ENCODE results near the gene RNF217.
A peak's percentile ranks its signal among the peaks of the same experiment; 100 is the strongest.

Gene RNF217

DNA sequence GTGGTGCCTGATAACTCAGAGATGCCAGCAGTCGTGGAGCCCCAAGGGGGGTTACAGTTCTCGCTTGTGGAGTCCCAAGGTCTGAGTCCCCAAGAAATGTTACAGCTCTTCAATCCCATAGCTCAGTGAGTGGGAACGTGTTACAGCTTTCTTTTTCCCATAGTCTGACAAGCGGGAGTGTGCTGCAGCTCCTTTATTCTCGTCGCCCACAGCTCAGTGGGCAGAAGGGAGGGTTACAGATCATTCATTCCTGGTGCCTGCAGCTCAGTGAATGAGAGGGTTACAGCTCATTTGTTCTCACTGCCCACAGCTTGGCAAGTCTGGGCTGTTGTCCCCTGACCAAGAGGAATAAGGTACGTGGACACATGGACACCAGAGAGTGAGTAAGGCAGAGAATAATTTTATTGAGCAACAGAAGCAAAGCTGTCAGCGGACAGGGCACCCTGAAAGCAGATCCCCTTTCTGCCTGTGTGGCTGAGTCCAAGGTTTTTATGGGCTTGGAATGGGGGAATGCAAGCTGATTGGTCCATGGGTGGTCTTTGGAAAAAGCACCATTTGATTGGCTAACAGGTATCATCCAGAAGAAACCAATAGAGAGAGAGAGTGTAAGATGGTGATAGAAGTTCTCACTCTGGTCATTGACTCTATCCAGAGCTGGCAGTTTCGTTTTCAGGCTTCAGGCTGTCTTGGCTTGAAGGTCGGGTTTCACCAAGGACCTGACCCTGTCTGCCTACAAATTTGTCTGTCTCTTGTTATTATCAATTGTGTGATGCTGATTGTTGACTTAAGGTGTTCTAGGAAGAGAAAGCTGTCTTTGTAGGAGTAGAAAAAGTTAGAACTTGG is 16.4 kb downstream of the RNF217 start:
- Histone ChIP-seq H2BK15ac (ENCODE audit: low read depth, poor library complexity, severe bottlenecking) (no peak overlapping the region), H4K8ac (ENCODE audit: low read length) (no peak overlapping the region), H3K4ac (ENCODE audit: low read depth in 1 of 2, low read length in 2 of 2) (peak overlapping the region in 1 of 2 experiments; percentile 40), H2BK120ac (ENCODE audit: low read depth, low read length) (no peak overlapping the region), H3K9ac (ENCODE audit: low read length) (no peak overlapping the region), H2BK12ac (ENCODE audit: low read length in 2 of 2) (peak overlapping the region in 1 of 2 experiments; percentile 91), H2BK5ac (ENCODE audit: low read depth, low read length, poor library complexity, severe bottlenecking) (no peak overlapping the region), H3K4me1 (ENCODE audit: control insufficient read depth, insufficient read depth, low read depth, low read length) (peaks cover 14% of the 10 kb centered on the region), H3K9me3 (ENCODE audit: control insufficient read depth, low read length) (peaks cover 10% of the 10 kb centered on the region), H2AFZ (ENCODE audit: low read depth, low read length) (no peak overlapping the region), H3K18ac (ENCODE audit: low read depth in 1 of 2, low read length in 2 of 2) (peak overlapping the region; percentile 72 to 80), H3K14ac (ENCODE audit: low read length in 2 of 2) (peak overlapping the region in 1 of 2 experiments; percentile 80), H3K36me3 (ENCODE audit: control insufficient read depth in 1 of 2, insufficient read depth in 2 of 2, low read depth in 1 of 2, low read length in 2 of 2) (peaks cover 14 to 18% of the 10 kb centered on the region in 2 experiments), H3K27me3 (ENCODE audit: control insufficient read depth in 1 of 2, insufficient read depth in 1 of 2, low read length in 2 of 2) (no peaks in the 10 kb centered on the region), H3K4me3 (ENCODE audit: insufficient read depth in 1 of 2, low read depth in 1 of 2, low read length in 2 of 2) (no peak overlapping the region), H3K79me1 (replicated peaks; ENCODE audit: low read length, poor library complexity, severe bottlenecking) (peaks cover 7% of the 10 kb centered on the region), H3K27ac (ENCODE audit: low read length, poor library complexity, severe bottlenecking) (peak overlapping the region; percentile 62), H4K91ac (ENCODE audit: low read length) (peak overlapping the region; percentile 25), H3K23ac (ENCODE audit: low read length in 2 of 2) (no peak overlapping the region), H3K4me2 (ENCODE audit: low read length, poor library complexity, severe bottlenecking) (no peak overlapping the region), H2AK5ac (ENCODE audit: low read length, severe bottlenecking) (peak overlapping the region; percentile 86)
- no peak for DNase-seq
- 97% methylated on average over 10 of the region's 10 CpGs for WGBS

- no peak overlapping the region for H2BK12ac ChIP-seq (ENCODE audit: low read length in 2 of 2)
Measured at GRCh38 chr6:124979294-124979678, 17.0 kb downstream of the RNF217 start.

GRCh38 chr6:124982669-124983068 is 20.4 kb downstream of the RNF217 start:
- Histone ChIP-seq H4K8ac (ENCODE audit: low read length) (no peak overlapping the region), H3K27ac (ENCODE audit: low read length, poor library complexity, severe bottlenecking) (no peak overlapping the region), H3K14ac (ENCODE audit: low read length in 2 of 2) (no peak overlapping the region), H3K36me3 (ENCODE audit: control insufficient read depth in 1 of 2, insufficient read depth in 2 of 2, low read depth in 1 of 2, low read length in 2 of 2) (peaks cover 12% of the 10 kb centered on the region in 2 experiments), H2AK5ac (ENCODE audit: low read length, severe bottlenecking) (no peak overlapping the region), H3K79me1 (replicated peaks; ENCODE audit: low read length, poor library complexity, severe bottlenecking) (peaks cover 7% of the 10 kb centered on the region), H2BK15ac (ENCODE audit: low read depth, poor library complexity, severe bottlenecking) (no peak overlapping the region), H2BK12ac (ENCODE audit: low read length in 2 of 2) (no peak overlapping the region), H4K91ac (ENCODE audit: low read length) (no peak overlapping the region), H2BK5ac (ENCODE audit: low read depth, low read length, poor library complexity, severe bottlenecking) (no peak overlapping the region), H3K4me2 (ENCODE audit: low read length, poor library complexity, severe bottlenecking) (no peak overlapping the region), H2BK120ac (ENCODE audit: low read depth, low read length) (no peak overlapping the region), H3K23ac (ENCODE audit: low read length in 2 of 2) (no peak overlapping the region), H3K9ac (ENCODE audit: low read length) (no peak overlapping the region), H3K4ac (ENCODE audit: low read depth in 1 of 2, low read length in 2 of 2) (no peak overlapping the region), H3K9me3 (ENCODE audit: control insufficient read depth, low read length) (peaks cover 10% of the 10 kb centered on the region), H3K4me3 (ENCODE audit: insufficient read depth in 1 of 2, low read depth in 1 of 2, low read length in 2 of 2) (no peak overlapping the region), H3K27me3 (ENCODE audit: control insufficient read depth in 1 of 2, insufficient read depth in 1 of 2, low read length in 2 of 2) (no peaks in the 10 kb centered on the region), H3K4me1 (ENCODE audit: control insufficient read depth, insufficient read depth, low read depth, low read length) (peaks cover 18% of the 10 kb centered on the region), H2AFZ (ENCODE audit: low read depth, low read length) (no peak overlapping the region), H3K18ac (ENCODE audit: low read depth in 1 of 2, low read length in 2 of 2) (no peak overlapping the region)
- no peak for DNase-seq

More at GRCh38 chr6:124979294-124979678, 17.0 kb downstream of the RNF217 start:
- Histone ChIP-seq H4K8ac (ENCODE audit: low read length) (peak overlapping the region; percentile 4), H3K9ac (ENCODE audit: low read length) (no peak overlapping the region), H3K79me1 (replicated peaks; ENCODE audit: low read length, poor library complexity, severe bottlenecking) (peaks cover 5% of the 10 kb centered on the region), H3K4me2 (ENCODE audit: low read length, poor library complexity, severe bottlenecking) (no peak overlapping the region), H3K18ac (ENCODE audit: low read depth in 1 of 2, low read length in 2 of 2) (peak overlapping the region in 1 of 2 experiments; percentile 11), H2BK5ac (ENCODE audit: low read depth, low read length, poor library complexity, severe bottlenecking) (no peak overlapping the region), H3K9me3 (ENCODE audit: control insufficient read depth, low read length) (peaks cover 10% of the 10 kb centered on the region), H2BK15ac (ENCODE audit: low read depth, poor library complexity, severe bottlenecking) (no peak overlapping the region), H3K23ac (ENCODE audit: low read length in 2 of 2) (no peak overlapping the region), H3K4me3 (ENCODE audit: insufficient read depth in 1 of 2, low read depth in 1 of 2, low read length in 2 of 2) (no peak overlapping the region), H3K27ac (ENCODE audit: low read length, poor library complexity, severe bottlenecking) (no peak overlapping the region), H3K36me3 (ENCODE audit: control insufficient read depth in 1 of 2, insufficient read depth in 2 of 2, low read depth in 1 of 2, low read length in 2 of 2) (peaks cover 12 to 14% of the 10 kb centered on the region in 2 experiments), H2AFZ (ENCODE audit: low read depth, low read length) (no peak overlapping the region), H2BK120ac (ENCODE audit: low read depth, low read length) (no peak overlapping the region), H3K4ac (ENCODE audit: low read depth in 1 of 2, low read length in 2 of 2) (no peak overlapping the region), H4K91ac (ENCODE audit: low read length) (peak overlapping the region; percentile 82), H2AK5ac (ENCODE audit: low read length, severe bottlenecking) (peak overlapping the region; percentile 18), H3K14ac (ENCODE audit: low read length in 2 of 2) (no peak overlapping the region), H3K27me3 (ENCODE audit: control insufficient read depth in 1 of 2, insufficient read depth in 1 of 2, low read length in 2 of 2) (no peaks in the 10 kb centered on the region), H3K4me1 (ENCODE audit: control insufficient read depth, insufficient read depth, low read depth, low read length) (peaks cover 18% of the 10 kb centered on the region)
- WGBS, result 96% methylated on average over 4 of the region's 4 CpGs
- DNase-seq, result no peak

GRCh38 chr6:124983383-124984083 is 21.3 kb downstream of the RNF217 start:
- no peak for DNase-seq
- H3K9ac ChIP-seq (ENCODE audit: low read length), result no peak overlapping the region
- peaks cover 12% of the 10 kb centered on the region for H3K4me1 ChIP-seq (ENCODE audit: control insufficient read depth, insufficient read depth, low read depth, low read length)
- H2BK12ac ChIP-seq (ENCODE audit: low read length in 2 of 2), result no peak overlapping the region
- H3K36me3 ChIP-seq (ENCODE audit: control insufficient read depth in 1 of 2, insufficient read depth in 2 of 2, low read depth in 1 of 2, low read length in 2 of 2), result peaks cover 6 to 9% of the 10 kb centered on the region in 2 experiments
- WGBS, result 100% methylated on average over 1 of the region's 2 CpGs
- peaks cover 8% of the 10 kb centered on the region for H3K79me1 ChIP-seq (replicated peaks; ENCODE audit: low read length, poor library complexity, severe bottlenecking)
- H4K8ac ChIP-seq (ENCODE audit: low read length), result no peak overlapping the region
- H3K9me3 ChIP-seq (ENCODE audit: control insufficient read depth, low read length), result peaks cover 5% of the 10 kb centered on the region
- peak overlapping the region; percentile 59 to 66 for H3K18ac ChIP-seq (ENCODE audit: low read depth in 1 of 2, low read length in 2 of 2)
- H2AFZ ChIP-seq (ENCODE audit: low read depth, low read length), result no peak overlapping the region
- no peak overlapping the region for H3K14ac ChIP-seq (ENCODE audit: low read length in 2 of 2)
- H3K4me3 ChIP-seq (ENCODE audit: insufficient read depth in 1 of 2, low read depth in 1 of 2, low read length in 2 of 2), result no peak overlapping the region
- no peak overlapping the region for H3K23ac ChIP-seq (ENCODE audit: low read length in 2 of 2)
- H2BK5ac ChIP-seq (ENCODE audit: low read depth, low read length, poor library complexity, severe bottlenecking), result no peak overlapping the region
- peak overlapping the region; percentile 98 for H2AK5ac ChIP-seq (ENCODE audit: low read length, severe bottlenecking)
- H3K4ac ChIP-seq (ENCODE audit: low read depth in 1 of 2, low read length in 2 of 2), result peak overlapping the region in 1 of 2 experiments; percentile 75
- H2BK15ac ChIP-seq (ENCODE audit: low read depth, poor library complexity, severe bottlenecking), result no peak overlapping the region
- H3K27me3 ChIP-seq (ENCODE audit: control insufficient read depth in 1 of 2, insufficient read depth in 1 of 2, low read length in 2 of 2), result no peaks in the 10 kb centered on the region
- peak overlapping the region; percentile 82 for H3K27ac ChIP-seq (ENCODE audit: low read length, poor library complexity, severe bottlenecking)
- H4K91ac ChIP-seq (ENCODE audit: low read length), result no peak overlapping the region
- H2BK120ac ChIP-seq (ENCODE audit: low read depth, low read length), result no peak overlapping the region
- no peak overlapping the region for H3K4me2 ChIP-seq (ENCODE audit: low read length, poor library complexity, severe bottlenecking)
